ENCODE data around the gene TFCP2.

- no peak for TF ChIP-seq CTCF (IDR thresholded peaks at IDR 0.05)
- TF ChIP-seq EP300 (IDR thresholded peaks at IDR 0.05): no peak
These were observed 64.8 kb downstream of the TFCP2 start for GRCh38 chr12:51108136-51108535.
